GM19240 (cell line): ENCODE data around the gene SLC39A8.

Source experiments
- DNase-seq: peaks from one replicate; pipeline ENCODE4 v3.0.0; 2011; ENCODE audit warnings: low spot score; ENCODE audit not compliant: insufficient read length

The SLC39A8 gene

DNA sequence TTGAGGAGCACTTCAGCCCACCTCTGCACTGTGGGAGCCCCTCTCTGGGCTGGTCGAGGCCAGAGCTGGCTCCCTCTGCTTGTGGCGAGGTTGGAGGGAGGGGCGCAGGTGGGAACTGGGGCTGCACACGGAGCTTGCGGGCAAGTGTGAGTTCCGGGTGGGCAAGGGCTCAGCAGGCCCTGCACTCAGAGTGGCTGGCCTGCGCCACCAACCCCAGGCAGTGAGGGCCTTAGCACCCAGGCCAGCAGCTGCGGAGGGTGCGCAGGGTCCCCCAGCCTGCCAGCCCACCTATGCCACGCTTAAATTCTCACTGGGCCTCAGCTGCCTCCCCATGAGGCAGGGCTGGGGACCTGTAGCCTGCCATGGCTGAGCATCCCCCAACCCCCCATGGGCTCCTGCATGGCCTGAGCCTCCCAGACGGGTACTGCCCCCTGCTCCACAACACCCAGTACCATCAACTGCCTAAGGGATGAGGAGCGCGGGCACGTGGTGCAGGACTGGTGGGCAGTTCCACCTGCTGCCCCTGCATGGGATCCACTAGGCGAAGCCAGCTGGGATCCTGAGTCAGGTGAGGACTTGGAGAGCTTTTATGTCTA, 110.9 kb downstream of the SLC39A8 start:
- no peak for DNase-seq

DNA sequence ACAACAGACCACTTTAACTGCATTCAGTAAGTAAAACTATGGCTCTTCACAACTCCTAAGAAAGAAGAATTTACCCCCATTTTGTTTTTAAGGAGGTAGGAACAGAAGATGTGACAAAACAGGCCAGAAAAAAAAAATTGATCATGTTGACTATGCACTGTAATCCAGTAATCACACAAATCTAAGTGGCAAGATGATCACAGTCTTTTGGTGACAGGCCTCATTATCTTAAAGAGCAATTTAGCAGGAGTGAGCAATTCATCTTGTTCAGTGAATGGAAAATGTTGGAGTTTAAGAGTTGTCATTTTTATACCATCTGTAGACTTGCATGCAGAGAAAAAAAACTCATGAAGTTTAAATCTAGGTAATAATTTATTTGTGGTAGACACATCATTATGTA, 115.1 kb downstream of the SLC39A8 start:
- DNase-seq: no peak

DNA sequence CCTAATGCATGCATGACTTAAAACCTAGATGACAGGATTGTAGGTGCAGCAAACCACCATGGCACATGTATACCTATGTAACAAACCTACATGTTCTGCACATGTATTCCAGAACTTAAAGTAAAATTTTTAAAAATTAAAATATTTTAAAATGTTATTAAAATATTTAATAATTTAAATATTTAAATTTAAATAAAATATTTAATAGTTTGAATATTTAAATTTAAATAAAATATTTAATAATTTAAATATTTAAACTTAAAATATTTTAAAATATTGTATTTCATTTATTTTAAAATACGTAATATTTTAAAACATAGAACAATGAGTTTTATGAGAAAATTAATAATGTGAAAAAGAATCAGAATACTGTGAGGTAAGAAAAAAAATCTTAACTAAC, 117.9 kb downstream of the SLC39A8 start:
- no peak for DNase-seq

DNA sequence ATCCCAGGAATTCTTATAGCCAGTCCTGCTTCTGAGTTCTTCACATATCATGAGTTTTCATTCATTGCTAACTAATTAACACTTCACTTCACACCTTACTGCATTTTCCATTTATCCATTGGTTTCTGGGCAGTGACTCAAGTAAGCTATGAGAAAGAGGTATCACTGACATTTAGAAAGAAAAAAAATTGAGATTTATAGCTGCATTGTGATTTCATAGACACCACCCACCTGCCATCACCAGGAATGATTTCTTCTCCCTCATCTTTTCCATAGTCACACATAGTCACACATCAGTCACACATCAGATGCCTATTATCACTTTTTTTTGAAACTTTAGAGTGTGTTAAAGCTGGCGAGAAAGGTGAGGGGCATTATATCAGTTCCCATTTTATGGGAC, 121.8 kb downstream of the SLC39A8 start:
- DNase-seq: no peak

DNA sequence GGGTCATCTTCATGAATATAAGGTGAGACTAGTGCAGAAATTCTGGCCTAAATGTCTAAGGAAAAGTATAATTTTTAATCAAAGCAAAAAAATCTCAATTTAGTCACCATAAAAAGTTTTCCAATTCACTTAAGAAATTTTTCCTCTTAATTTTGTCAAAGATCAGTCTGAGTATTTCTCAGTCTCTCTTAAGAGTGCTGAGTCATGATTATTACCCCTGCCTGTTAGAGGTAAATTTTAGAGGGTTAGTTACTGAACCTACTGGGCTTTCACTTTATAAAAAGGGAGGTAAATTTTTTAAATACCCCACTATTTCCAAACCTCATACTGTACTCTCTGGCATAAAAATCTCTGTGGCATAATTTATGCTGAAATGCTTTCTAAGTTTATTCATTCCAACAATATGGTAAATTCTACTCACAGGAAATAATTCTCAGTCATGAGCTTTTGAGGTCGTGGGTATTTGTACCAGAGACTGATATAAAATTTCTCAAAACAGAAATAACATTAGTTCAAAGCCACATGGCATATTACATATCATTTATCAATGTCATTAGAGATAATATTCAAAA, 122.4 kb downstream of the SLC39A8 start:
- DNase-seq: no peak

DNA sequence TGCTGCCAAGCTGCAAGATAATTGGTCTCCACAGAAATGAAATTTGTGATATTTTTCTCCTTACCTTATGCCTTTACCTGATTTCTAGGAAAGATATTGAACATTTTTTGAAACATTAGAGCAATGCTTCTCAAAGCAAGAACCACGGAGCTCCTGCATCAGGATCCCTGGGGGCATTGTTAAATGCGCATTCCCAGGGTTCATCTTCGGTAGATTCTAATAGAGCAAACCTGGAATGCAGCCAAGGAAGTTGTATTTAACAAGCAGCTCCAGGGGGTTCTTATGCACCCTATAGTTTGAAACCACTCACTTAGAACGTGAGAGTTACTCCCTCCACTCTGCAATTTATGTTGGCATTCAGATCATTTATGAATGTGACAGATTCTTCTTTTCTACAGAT, 126.2 kb downstream of the SLC39A8 start:
- DNase-seq: no peak

DNA sequence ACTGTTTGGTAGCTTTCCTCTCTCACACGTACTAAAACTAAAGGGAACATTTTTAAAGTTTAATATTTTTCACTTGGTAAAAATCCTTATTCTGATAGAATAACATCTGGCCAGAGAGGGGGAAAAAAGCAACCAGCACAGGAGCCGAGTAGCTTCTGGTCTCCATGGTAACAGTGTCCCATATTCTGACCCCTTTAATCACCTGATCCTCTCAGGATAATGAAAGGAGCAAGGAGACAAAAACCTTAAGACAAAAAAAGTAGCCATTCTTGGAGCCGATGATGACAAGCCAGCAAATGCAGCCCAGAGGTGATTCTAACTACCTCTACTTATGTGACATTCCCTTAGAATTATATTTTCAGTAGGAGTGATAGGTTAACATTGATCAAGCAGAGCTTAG, 126.6 kb downstream of the SLC39A8 start:
- no peak for DNase-seq

DNA sequence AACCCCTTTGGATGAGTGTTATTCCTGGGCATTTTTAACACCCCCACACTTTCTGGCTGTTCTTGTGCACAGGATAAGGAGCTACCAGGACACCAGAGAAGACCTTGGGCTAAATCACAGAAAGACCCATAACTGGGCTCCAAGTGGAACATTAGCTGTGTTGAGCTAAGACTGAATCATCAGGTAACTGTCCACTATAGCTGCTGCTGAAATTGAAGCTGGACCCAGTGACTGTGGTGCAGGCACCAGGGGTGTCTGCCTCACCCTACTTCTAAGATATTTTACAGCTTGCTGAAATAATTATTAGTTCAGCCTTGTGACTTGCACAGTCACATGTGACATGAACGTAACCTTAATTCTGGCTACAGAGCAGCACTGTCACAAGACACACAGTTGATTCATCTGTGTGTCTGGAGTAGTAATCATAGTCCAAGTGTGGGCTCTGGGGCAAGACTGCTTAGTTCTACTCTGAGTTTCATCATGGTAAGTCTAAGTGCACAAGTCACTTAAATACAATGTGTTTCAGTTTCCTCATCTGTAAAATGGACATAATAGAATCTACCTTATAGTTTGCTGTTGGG, 127.4 kb downstream of the SLC39A8 start:
- no peak for DNase-seq

DNA sequence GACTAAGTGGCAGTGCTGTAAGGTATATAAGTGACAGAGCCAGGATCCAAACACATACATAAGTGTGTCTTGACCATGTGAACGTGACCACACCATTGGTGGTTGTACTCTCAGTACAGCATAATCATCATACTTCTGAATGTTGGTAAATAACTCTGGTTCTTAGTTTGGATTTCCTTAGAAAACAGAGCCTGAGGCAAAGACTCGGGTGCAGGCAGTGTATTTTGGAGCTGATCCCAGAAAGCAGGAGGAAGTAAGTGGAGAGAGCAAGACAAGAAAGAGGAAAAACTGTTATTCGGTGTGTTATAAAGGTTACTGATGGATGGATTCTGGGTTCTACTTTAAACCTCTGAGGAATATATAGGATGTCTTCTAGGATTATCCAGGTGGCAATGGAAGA, 127.9 kb downstream of the SLC39A8 start:
- no peak for DNase-seq

DNA sequence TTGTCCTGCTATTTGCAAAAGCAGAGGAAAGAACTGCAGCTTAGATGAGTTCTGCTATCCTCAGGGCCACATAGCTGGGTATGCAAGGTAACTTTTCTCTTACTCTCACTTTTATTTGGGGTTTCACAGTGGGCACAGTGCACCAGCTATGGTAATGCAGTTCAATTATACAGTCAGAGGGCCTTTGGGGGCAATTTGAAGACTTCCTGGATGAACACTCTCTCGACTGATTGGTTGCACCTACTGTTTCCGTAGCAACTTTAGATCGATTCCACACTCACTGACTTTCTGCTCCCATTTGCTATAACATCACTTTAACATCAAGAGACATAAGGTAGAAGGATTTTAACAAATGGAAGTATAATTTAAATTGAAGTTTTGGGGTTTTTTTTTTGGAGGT, 128.6 kb downstream of the SLC39A8 start:
- no peak for DNase-seq

DNA sequence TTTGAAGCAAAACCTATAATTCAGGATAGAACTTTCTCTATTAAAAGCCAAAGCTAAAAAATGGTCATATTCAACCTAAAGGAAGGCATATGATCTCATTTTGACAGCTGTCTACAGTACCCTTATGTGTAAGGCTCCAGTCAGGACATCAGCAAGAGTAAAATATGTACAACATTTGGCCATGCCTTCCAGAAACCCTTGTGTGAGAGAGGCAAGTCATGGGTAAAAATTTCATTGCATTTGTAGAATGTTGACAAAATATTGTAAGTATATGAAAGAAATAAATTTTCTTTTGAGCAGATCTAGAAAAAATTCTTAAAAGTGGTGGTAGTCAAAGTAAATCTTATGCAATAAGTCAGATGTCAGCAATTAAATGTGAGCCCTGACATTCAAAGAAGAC, 132.3 kb downstream of the SLC39A8 start:
- no peak for DNase-seq
